Stimulated activated CD8-positive, alpha-beta memory T cell treated with anti-CD3 and anti-CD28 coated beads, Interleukin-15, amount 100 ng/mL, for 24 hours (primary cell): ENCODE data around the gene TBC1D9.

Source experiments
- DNase-seq: peaks from one replicate; pipeline ENCODE4 v3.0.0-alpha.2; 2020; ENCODE audit warnings: low read depth

Gene TBC1D9

DNA sequence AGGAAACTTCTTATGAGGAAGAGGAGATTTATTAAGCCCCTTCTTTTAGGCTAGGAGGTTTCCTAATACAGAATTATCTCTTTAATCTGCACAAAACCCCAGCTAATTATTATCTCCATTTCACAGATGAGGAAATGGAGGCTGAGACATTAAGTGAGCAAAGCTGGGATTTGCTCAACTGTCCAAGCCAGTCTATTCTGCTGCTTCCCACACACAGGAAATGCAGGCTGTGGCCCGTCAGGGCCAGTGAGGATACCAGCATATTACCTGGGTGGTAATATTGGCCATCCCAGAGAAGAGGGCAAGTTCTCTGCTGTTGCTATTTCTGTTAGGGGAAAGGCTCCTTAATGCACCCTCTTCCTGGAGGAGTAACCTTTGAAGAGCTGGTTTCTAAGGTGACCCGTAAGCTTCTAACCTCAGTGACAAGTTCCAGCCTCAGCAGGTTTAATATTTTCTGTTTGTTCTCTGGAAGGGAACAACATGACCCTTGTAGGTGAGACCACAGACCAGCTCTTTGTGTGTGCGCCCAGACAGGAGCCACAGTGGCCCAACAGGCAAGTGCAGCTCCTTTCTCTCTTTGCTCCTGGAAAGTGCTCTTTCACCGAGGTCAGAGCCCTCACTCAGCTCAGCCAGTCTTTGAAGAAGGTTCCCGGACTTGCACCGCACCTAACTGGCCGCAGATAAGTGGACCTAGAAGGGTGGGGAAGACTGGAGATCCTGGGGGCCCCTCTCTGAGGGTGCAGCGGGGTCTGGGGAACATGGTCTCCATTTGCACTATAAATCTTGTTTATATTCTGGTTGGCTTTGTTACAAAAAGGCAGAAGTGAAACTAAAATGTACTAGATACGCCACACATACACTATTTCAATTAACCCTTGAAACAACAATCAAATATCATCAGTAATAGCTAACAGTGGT lies 35.5 kb downstream of the TBC1D9 start:
- DNase-seq: no peak

DNA sequence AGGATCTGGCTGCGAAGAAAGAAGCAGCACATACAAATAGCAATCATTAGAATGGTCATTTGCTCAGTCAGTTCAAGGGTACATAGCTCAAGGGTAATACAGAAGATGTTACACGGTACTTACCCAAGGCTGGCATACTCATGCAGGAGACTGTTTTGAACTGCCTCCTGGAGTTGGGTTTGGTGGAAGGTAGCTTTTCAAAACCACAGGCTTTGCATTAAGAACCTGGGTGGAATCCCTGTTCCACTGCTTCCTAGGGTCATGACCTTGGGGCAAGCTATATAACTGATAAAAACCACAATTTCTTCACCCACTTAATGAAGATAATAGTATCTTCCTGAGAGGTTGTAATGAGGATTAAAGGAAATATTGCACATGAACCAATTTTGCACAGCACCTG lies 36.5 kb downstream of the TBC1D9 start:
- DNase-seq: no peak

DNA sequence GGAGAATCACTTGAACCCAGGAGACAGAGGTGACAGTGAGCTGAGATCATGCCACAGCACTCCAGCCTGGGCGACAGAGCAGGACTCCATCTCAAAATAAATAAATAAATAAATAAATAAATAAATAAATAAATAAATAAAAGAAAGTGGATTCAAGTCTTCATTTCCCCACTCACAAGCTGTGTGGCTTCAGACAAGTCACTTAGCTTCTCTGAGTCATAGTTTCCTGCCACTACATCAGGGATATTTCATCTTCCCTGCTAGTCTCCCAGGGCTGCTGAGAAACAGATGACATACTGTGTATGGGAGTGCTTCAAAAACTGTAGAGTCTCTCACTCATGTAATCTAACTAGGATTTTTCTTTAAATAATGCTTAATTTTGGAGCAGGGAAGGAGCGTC lies 37.2 kb downstream of the TBC1D9 start:
- DNase-seq: no peak

DNA sequence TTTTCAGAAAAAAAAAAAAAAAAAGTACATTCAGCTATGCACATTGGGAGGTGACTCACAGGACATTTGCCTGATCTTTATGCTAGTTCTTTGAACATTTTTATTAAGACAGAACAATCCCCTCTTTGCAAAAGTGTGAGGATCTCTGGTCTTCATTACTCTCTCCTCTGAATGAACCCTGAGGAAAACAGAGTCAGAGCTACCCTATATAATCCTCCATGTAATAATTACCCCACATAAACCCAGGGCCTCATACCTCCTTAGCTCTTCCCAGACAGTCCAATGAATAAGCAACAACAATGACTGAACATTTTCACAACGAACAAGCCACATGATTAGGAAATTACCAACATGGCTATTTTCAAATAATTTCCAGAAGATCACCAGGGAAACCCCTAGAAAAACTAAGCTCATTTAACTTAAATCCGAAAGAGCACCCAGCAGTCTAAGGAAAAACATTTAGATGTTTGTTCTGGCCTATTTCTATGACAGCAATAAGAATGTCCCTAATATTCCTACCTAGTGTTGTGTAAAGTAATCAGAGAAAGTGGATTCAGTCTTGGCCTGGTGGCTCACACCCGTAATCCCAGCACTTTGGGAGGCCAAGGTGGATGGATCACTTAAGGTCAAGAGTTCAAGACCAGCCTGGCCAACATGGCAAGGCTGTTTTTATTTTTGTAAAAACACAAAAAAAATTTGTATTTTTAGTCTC lies 37.8 kb downstream of the TBC1D9 start:
- no peak for DNase-seq

DNA sequence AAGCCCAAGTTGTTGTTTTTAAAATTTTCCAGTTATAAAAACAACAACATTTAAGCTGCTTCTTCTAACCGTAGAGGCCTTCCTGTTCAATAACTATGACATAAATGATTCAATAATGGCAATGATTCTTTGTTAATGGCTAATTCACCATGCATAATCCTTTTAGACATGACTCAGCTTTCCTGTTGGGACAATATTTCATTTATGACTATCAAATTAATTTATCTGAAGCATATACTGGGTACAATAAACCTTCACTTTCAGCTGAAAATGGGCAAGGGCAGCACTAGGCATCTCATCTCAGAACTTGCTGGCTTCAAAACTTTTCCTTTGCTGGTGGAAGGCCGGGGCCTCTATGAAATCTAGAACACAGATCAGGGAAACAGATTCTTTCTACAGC lies 38.9 kb downstream of the TBC1D9 start:
- DNase-seq: no peak

DNA sequence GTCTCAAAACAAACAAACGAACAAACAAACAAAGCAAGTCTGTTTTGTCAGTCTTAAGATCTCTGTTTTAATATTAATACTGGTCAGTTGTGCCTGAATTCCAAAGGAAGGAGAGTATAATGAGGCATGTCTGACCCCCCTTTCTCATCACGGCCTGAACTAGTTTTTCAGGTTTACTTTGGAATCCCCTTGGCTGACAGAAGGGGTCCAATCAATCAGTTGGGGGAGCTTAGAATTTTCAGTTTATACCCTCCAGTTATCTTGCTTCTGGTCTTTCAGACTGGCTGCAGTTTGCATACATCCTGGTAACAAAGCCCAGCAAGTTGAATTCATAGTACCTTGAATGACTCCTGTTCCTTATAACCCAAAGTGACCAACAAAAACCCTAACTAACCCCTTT lies 41.1 kb downstream of the TBC1D9 start:
- no peak for DNase-seq

DNA sequence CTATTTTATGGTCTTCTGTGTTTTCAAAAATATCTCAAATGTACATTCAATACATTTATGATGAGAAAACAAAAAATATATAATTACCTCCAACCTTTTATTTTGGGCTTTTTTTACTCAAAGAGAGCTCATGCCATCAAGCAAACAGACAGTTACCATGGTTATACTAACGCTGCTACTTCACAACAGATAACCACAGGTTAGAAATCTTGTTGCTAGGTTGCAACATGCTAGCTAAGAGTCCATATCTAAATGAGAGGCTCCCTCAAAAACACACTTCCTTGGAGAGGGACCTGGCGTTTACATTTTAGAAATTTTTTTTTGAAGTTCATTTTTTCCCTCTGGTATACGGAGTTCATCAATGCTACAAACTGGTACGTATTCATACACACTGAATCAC lies 44.3 kb downstream of the TBC1D9 start:
- DNase-seq: no peak

DNA sequence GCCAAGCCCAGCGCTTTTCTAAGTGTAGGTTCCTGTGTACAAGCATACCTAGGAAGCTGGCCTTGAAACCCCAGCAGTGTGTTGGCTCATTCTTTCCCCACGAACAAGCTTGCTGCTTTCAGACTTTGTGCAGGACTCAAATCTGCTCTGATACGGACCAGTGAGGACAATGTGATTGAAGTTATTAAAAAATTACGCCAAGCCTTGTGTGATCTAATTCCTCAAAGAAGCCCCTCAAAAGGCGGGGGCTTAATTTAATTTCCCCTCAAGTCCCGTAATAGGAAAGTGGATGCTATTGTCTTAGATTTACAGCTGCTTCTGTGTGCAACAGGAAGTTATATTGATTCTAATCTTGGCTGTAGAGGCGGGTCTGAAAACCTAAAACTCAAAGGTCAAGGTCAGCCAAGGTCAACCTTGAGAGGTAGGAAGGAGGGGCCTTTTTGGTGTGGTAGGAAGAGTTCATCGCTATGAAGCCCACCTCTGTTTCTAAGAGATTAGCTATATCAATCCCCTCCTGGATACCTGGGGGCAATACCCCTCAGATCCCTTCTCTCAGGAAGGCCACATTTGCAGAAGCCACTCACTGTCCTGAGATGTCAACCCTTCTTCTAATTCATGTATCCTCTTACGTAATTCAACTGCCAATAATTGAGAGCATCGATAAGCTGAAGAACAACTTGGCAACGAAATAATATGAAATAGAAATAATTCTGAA lies 45.1 kb downstream of the TBC1D9 start:
- no peak for DNase-seq

DNA sequence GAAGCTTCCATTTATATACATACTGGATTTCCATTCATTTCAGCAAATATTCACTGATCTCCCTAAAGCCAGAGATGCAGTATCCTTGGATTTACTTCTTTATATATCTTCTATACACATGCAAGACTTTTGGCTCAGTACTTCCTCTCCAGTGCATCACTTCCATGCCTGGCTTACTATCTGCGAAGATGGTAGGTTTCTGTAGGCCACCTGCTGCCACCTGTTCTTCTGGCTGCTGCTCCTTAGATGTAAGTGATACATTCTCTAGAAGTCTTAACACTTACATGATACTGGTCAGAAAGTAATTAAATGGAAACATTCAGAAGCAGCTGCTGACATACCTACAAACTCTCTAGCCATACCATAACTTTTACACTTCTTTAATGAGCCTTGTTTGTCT lies 48.9 kb downstream of the TBC1D9 start:
- DNase-seq: no peak

DNA sequence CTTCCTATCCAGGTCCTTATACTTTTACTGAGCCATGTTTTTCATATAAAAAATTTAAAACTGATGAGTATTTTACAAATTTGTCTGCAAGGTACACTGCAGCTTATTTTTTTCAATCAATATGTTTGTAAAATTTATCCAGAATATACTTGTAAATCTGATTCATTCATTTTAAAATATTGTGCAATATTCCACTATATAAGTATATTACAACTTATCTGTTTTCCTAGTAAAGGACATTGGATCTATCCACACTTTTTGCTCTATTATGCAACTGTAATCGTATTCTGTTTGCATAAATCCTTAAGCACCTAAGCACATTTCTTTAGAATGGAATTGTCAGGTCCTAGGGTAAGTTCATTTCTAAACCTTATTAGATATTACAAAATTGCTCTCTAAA lies 49.5 kb downstream of the TBC1D9 start:
- no peak for DNase-seq

DNA sequence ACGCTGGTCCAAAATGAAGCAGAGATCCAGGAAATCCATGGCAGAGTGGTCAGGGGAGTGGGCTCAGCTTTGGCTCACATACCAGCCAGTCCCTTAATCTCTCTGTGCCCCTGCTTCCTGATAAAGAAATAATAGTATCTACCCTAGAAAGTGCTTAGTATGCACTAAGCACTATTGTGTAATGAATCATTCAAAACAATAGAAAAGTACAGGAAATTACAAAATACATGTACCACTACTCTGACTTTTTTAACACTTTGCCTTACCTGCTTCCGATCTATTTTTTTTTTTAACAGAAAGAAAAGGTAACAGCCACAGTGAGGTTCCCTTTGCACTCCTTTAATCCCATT lies 49.9 kb downstream of the TBC1D9 start:
- no peak for DNase-seq

DNA sequence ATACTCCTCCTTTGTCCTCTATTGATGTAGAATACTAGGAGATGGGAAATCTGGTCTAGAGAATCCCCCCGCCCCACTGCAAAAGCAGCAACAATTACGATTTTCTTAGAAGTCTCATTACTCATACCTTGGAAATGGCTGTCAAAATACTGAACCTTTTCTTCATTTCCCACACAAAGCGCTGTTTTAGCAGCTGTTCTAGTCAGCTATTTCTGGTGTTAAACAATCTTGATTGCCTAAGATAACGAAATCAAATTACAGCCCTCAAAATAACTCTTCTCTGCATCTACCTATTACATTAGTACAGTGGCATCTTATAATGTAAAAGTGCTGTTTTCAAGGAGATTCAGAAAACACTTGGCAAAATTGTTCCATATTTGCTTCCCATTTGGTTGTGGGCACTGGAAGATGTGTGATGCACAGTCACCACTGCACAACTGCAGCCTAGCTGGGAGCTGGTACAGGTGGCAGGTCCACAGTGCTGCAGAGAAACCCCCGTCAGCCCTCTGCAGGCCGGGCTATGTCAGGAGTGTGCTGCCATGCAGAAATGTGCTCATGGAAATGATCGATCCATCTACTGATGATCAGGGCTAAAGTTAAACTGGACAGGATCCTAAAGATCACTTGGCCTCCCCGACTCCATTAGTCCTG lies 50.4 kb downstream of the TBC1D9 start:
- no peak for DNase-seq

DNA sequence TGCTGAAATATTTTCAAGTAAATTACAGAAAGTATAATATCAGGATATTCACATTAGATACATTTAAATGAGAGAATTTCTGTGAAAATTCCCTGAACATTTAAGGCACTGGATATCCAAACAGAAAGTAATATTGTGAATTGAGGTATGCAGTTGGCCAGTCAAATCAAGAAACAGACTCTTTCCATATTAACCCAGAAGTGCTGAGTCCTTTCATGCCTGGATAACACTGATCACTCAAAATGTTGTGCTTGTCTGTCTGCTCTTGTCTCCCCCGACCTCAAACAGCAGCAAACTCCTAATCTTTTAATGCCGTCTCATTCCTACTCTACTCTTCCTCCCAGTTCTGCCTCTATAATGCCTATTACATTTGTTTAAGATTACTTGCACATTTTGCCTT lies 51.2 kb downstream of the TBC1D9 start:
- DNase-seq: no peak

DNA sequence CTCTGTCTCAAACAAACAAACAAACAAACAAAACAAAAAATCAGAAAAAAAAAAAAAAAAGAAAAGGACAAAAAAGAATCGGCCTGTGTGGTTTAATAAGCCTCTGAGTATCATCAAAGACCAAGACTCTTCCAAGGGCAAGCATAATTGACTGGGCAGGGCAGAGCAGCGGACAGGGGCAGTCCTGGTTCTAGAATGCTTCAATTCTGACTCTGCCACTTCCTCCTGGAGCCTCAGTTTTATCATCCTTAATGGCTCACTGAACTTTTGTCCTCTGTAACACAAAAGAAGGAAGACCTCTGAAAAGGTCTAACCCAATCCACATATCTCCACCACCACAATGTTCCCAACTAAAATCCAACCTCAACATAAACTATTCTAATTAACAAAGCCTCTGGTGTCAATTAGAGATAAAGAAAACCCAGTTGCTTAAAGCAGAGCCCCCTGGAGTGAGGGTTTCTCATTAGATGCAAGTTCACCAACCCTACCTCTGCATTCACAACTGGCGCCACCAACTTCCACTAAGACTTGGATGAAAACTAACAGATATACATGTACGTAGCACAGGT lies 51.7 kb downstream of the TBC1D9 start:
- DNase-seq: no peak

DNA sequence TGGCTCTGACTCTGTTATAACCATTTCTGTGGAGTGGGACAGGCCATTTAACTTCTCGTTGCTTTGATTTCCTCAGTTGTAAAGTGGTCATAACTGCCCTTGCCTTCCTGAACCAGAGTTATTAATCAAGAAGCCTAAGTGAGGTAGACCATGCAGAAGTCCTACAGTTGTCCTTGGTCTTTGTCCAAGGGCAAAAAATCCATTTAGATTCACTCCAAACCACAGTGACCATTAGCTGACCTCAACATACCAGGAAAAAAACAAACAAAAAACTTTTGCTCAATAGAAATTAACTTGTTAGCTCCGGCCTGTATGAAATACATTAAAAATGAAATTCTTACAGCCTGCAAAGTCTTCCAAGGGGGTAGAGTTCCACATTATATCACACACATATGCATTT lies 52.7 kb downstream of the TBC1D9 start:
- DNase-seq: no peak

DNA sequence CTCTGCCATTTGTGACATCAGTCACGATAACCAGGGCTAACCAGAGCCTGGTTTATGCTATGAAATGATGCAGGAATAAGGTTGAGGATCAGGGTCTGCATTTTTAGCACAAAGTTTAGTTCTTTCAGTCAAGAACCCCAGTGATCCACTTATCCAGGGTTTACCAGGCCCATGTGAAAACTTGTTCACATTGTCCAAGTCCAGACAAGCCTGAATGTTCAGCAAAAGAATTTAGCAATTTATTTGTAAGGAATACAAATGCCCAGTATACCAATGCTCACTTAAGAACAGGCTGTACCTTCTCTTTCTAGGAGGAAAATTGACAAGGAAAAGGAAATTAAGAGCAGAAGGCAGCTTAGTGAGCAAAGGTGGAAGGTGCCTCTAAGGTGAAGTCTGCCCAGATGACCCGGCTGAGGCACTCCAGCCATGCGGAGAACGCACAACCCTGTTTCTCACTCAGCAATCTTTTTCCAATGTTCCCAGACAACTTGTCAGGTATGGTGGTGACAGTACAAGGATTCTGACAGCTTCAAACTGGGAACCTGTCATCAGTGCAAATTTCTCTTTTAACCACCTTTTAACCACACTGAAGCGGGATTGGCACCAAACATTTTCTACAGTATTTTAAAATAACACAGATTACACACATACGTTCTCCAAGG lies 54.0 kb downstream of the TBC1D9 start:
- no peak for DNase-seq

DNA sequence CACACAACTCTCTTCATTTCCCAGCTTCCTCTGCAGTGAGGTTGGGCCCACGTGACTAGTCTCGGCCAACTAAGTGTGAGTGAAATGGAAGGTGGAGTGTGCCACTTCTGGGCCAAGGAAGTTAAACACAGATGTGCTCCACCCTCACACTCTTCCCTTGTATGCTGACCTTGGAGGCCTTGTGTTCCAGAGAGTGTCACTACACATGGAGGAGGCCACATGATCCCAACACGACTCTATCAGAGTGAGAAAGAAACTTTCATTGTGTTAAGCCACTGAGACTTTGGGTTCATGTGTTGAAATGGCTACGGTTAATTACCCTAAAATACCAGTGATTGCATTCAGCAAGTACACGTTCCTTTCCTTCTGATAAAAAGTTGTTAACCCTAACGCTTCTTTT lies 55.1 kb downstream of the TBC1D9 start:
- no peak for DNase-seq

DNA sequence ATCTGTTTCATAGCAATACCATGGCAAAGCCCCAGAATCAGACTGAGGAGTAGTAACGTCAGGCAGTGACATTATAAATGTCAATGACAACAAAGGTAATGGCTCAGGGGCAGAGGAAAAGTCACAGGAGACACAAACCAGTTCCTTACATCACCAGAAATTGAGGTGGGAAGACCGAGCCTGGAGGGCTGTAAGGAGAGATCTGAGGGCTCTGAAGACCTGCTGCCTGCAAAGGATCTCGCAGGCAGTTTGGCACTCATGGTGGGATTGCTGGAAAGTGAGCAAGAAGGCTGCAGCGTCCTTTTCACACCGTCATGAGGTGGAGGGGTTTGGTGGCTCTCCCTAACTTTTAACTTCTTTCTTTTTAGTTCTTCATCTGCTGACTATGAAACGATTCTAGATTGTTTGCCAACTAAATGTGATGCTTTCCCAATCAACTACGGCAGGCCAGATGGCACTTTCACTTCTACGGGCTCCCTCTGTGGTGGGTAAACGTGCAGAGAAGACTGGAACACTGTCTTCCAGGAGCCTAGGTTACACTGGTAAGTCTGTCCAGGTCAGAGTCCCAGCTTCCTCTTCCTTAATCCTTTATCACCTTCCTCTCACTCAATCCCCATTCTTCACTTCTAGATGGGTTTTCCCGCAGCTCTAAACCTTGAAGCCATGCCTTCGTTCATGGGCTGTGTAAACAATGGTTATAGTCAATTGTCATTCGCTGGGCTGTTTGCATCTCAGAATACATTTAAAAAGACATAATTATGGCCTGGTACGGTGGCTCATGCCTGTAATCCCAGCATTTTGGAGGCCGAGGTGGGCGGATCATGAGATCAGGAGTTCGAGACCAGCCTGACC lies 58.2 kb downstream of the TBC1D9 start:
- no peak for DNase-seq

DNA sequence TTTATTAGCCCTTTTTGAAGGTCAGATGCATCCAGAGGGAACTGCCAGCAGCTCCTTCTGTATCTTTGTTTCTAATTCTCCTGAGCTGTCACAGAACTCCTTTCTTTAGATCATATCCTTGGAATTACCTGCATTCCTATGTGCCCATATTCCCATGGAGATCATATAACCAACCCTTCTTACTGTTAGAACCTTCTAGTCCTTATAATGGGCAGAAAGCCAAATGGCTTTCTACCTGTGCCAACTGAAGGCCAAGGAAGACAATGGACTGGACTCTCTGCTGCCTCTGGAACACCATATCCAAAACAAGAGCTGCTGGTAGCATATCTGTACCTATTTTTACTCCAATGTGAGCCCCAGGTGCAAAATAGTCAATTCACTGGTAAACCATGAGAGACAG lies 60.7 kb downstream of the TBC1D9 start:
- no peak for DNase-seq

DNA sequence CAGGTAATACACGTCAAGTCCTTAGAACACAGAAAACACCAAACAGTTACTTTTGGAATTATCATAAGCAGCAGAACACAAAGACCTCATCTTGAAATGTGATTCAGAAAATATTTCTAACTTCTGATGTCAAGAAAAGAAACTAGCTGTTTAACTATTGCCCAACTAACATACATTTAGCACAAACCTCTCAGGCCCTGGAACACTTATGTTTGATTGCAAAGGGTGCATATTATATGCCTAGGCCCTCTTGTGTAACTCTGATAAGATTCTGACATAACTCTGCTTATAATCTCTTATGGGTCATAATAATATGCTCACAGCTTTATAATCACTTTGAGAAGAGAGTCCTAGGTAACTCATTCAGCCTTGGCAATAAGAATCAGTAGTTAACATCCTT lies 62.6 kb downstream of the TBC1D9 start:
- no peak for DNase-seq

DNA sequence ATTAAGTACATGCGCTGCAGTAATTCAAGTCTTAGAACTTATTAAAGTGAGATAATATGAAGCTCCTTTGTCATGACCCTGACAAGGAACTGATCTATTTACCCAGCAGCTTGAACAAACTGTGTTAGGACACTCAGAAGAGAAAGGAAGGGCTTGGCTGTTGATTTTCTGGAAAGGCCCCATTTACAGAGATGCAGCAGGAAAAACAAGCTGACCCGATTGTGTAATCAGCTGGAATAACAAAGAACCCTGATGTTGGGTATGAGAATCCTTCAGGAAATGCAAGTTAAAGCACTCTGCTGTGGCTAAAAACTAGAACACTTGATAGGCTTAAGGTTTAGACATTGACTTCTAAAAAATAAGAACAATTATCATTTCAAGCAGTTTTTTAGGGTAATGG lies 64.8 kb downstream of the TBC1D9 start:
- DNase-seq: no peak
